HG02884 (cell line): Measurements from ENCODE around the gene MBTD1.
"Not testable (repeated sequence)": the region's sequence is repeated elsewhere in the genome, so short reads cannot be mapped to it uniquely, and the experiment has no call there.

Experiments used
- ATAC-seq: cut with Tn5 transposase; IDR thresholded peaks from one replicate; pipeline ENCODE4 v1.9.1; 2021; ENCODE audit warnings: mild to moderate bottlenecking, moderate library complexity; ENCODE audit not compliant: unreplicated experiment

MBTD1 gene

DNA sequence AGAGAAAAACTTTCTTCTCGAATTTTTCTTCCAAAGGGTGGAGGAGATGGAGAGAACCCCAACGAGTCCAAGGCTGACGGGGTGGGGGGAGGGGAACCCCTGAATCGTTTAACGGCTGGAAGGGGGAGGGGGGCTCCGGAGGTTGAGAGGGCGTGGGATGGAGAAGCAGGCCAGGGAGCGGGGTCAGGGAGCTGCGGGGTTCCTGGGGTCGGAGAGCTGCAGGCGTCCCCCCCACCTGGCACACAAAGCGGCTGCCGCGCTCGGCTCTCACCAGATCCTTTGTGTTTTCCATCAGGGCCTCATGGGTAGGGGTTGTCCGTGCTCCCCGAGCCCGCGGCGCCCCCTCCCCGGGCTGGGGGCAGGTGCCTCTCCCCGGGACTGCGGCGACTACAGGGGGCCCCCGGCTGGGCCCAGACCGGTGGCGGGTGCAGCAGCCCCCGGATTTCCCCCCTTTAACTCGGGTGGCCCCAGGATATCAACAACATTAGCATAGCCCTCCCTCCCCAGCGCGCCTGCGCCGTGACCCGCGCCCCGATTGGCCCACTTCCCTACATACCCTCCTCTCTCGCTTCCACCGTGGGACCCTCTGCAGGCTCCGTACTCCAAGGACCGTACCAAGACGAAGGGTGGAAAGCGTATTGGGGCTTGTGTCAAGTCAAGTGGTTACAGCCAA lies at the start of gene MBTD1:
Gene MBTD1 (minus strand): TSS at position 486 of the 673 bp plus-strand sequence. CDS start 34,888 bp downstream, outside the sequence.
- ATAC-seq: peak; percentile 67

GRCh38 chr17:51305182-51305581 lies 45.3 kb upstream of the MBTD1 start:
- no peak for ATAC-seq

DNA sequence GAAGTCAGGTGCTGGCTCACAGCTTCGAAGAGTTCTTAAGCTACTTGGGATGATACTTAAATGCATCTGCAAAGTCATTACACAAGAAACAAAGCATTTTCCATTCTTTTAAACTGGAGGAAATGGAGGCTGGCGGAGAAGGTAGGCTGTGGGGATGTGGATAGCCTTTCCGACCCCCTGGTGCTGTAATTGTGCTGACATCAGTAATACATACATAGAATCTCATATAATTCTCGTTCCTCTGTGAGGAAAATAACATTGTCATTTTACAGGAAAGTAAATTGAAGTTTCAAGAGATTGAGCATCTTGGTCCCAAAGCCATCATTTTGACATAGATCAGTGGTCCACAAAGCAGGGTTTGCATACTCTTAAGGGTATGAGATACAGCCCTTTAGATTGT lies 40.0 kb upstream of the MBTD1 start:
- no peak for ATAC-seq

GRCh38 chr17:51298508-51299371 lies 38.9 kb upstream of the MBTD1 start:
- no peak for ATAC-seq

DNA sequence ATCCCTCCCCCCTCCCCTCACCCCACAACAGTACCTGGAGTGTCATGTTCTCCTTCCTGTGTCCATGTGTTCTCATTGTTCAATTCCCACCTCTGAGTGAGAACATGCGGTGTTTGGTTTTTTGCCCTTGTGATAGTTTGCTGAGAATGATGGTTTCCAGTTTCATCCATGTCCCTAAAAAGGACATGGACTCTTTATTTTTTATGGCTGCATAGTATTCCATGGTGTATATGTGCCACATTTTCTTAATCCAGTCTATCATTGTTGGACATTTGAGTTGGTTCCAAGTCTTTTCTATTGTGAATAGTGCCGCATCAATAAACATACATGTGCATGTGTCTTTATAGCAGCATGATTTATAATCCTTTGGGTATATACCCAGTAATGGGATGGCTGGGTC lies 34.5 kb upstream of the MBTD1 start:
- not testable (repeated sequence) for ATAC-seq

DNA sequence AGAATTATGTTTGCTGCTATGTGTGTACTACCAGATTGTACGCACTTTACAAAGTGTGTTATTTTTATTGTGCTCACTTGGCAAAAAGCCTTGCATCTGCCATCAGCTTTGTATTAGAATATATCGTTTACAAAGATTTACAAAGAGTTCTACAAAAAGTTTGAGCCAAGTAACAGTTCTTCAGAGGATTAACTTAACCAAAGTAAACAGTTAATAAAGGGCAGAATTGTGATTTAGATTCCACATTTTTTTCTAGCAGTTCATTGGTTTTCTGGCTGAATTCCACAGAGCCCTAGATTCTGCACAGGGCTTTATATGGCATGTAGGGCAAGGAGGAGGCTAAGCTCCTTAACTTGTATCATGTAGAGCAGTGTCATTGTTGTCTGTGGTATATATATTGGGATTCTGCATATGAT lies 29.9 kb upstream of the MBTD1 start:
- ATAC-seq: no peak

DNA sequence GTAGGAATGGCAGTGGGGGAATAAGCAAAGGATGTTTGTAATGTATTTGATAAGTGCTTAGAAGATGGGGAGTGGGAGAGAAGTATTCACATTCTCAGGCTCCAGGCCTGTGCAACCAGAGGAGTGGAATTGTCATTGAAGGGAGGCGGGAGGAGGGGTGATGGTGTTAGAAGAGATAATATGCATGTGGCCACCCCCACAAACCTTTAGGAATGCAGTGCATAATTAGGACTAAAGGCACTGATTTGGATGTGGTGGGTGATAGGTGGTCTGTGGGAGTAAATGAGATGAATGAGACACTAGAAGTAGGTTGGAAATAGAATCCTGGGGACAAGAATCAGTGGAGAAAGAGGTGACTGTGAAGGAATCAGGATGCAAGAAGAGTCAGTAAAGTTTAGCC lies 27.6 kb upstream of the MBTD1 start:
- ATAC-seq: no peak

GRCh38 chr17:51279183-51279582 lies 19.3 kb upstream of the MBTD1 start:
- ATAC-seq: no peak

DNA sequence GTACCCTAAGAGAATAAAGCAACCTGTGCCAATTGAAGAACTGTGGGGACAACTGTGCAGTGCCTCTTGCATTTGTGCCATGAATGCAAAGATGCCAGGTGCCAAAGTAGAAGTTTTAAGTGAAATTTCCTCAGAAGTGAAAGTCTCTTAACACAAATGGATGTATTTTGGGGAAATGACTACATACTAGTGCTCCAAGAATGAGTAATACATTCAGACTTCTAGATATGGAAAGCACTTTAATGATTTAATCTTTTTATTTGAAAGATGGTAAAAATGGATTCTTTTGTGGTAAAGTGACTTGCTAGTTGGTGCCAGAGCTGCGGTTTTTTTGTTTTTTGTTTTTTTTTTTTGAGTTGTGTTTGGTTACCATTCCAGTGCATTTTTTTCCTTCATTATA lies 15.5 kb upstream of the MBTD1 start:
- no peak for ATAC-seq

- no peak for ATAC-seq
These were observed 13.0 kb upstream of the MBTD1 start for GRCh38 chr17:51272812-51273211.

GRCh38 chr17:51270636-51271035 lies 10.8 kb upstream of the MBTD1 start:
- ATAC-seq: no peak

DNA sequence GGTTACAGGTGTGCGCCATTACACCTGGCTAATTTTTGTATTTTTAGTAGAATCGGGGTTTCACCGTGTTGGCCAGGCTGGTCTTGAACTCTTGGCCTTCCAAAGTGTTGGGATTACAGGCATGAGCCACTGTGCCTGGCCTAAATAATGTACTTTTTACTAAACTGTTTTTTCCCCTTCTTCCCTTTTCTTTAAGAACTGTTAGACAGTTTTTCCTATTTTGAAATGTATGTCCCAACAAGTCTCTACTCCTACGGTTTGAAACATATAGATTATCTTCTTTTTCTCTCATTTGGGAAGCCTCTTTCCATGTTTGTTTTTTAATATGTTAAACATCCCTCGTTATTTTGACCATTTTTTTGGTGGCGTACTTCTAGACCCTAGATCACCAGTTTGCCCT lies 10.1 kb upstream of the MBTD1 start:
- ATAC-seq: no peak

DNA sequence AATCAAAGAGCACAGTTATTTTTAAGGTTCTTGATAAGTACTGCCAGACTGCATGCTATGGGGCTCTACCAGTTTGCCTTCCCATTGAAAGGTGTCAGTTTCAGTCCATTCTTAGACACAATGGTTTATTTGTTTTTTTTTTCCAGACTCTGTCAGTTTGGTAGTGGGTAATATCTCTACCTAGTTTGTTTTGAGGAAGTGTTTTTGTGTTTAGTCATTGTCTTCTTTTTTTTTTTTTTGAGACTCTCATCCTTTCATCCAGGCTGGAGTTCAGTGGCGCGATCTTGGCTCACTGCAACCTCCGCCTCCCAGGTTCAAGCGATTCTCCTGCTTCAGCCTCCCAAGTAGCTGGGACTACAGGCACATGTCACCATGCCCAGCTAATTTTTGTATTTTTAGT lies 4.6 kb upstream of the MBTD1 start:
- not testable (repeated sequence) for ATAC-seq

DNA sequence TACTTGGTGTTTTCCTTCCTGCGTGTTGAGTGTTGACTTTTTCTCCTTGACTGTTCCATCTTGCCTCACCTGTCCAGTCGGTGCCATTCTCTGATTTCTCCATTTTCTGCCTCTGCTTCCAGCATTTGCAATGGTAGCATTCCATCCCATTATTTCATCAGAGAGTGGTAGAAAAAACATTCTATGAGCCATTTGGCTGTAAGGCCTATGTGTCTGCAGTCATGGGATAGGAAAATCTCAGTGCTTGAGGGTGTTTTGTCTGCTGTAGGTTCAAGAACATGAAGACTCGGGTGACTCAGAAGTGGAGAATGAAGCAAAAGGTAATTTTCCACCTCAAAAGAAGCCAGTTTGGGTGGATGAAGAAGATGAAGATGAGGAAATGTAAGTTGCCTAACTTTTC lies 3.2 kb upstream of the MBTD1 start:
- ATAC-seq: no peak

- no peak for ATAC-seq
These were observed 1.4 kb upstream of the MBTD1 start for GRCh38 chr17:51261024-51261963.

DNA sequence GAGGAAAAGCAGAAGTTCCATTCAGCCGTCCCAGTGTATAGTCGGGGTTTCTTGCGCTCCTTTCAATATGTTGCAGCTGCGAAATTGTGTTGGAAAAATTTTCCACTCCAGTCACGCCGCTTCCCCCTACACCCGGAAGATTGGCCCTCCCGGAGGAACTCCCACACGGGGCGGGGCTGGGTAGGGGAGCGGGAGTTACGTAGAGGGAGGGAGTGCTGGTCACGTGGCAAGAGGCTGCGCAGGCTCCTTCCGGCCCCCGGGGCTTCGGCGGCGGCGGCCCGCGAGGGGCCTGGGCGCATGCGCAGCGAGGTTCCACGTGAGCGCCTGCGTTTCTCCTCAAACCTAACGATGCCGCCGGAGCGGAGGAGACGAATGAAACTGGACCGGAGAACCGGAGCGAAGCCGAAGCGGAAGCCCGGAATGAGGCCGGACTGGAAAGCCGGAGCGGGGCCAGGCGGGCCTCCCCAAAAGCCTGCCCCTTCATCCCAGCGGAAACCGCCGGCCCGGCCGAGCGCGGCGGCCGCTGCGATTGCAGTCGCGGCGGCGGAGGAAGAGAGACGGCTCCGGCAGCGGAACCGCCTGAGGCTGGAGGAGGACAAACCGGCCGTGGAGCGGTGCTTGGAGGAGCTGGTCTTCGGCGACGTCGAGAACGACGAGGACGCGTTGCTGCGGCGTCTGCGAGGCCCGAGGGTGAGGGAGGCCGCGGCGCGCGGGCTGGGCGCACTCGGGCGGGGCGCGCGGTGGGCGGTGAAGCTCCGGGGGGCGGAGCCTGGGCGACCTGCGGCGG lies 581 bp upstream of the MBTD1 start, which contains the start of gene UTP18:
Gene UTP18 (plus strand): TSS at position 310 of the 787 bp plus-strand sequence. CDS start 39 bp downstream, at position 349.
- peak; percentile 68 for ATAC-seq

- ATAC-seq: no peak
These were observed 889 bp downstream of the MBTD1 start for GRCh38 chr17:51258756-51259563.

DNA sequence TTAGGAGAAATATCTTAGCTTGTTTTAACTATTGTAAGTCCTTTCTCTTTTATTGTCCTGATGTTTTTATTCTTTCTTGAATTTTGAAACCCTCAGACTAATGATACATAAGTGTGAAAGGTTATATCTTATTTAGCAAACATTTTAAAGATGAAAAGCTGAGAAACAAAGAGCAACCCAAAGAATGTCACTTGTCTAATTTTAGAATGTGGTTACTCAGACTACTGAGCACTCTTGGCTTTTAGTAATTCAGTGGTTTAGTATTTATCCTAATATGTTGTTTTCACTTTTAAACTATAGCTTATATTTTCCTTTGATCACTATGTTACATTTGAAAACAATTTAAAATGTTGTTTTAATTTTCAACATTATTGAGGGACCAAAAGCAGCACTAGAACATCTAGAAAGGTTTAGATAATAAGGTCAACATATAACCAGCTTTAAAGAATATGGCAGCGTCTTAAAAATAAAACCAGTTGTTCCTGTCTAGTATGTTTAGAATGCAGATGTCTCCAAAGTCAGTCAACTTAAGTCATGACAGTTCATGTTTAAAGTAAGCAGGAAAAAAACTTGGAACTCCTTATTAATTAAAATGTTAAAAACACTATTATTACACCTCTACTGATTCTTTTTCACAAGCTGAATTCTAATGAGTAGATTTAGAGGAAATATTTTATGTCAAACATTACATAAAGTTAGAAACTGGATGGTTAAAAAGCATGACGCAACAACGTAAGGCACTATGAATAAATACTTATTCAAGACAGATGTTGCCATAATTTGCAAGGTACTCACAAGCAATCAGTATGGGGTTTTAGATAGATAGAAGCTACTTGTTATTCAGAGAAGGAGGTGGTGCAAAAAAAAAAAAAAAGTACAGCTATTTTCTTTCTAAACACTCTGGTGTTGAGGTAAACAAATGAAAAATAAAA lies 2.4 kb downstream of the MBTD1 start:
- ATAC-seq: no peak
